Stimulated activated CD4-positive, alpha-beta T cell treated with anti-CD3 and anti-CD28 coated beads, TNF-alpha, amount 100 ng/mL, for 4 hours (primary cell): ENCODE results near the gene DARS1.

ENCODE experiments used
- DNase-seq, 3 experiments: peaks; one replicate each; pipeline ENCODE4 v3.0.0-alpha.2; 2020; ENCODE audit warnings: low read depth in 3 of 3

The DARS1 gene

GRCh38 chr2:135985018-135985825 is at the start of gene DARS1:
Gene DARS1 (minus strand): TSS chr2:135985626. CDS start chr2:135985468, 158 bp downstream.
- DNase-seq = peak; percentile 57 to 73 (median 71)

- DNase-seq = no peak
Measured at GRCh38 chr2:136034629-136035028, 49.2 kb upstream of the DARS1 start.

GRCh38 chr2:136032817-136033535 is 47.5 kb upstream of the DARS1 start:
- DNase-seq = no peak

- no peak for DNase-seq
Measured at GRCh38 chr2:136032192-136032591, 46.8 kb upstream of the DARS1 start.

- DNase-seq = no peak
Measured at GRCh38 chr2:136031711-136032110, 46.3 kb upstream of the DARS1 start.

GRCh38 chr2:136030406-136030805 is 45.0 kb upstream of the DARS1 start:
- DNase-seq = no peak

- no peak for DNase-seq
Measured at GRCh38 chr2:136029149-136029548, 43.7 kb upstream of the DARS1 start.

GRCh38 chr2:136028001-136028400 is 42.6 kb upstream of the DARS1 start:
- DNase-seq = no peak

GRCh38 chr2:136027112-136027511 is 41.7 kb upstream of the DARS1 start:
- DNase-seq = no peak

- DNase-seq = no peak
Measured at GRCh38 chr2:136025057-136025973, 39.9 kb upstream of the DARS1 start.

- DNase-seq = no peak
Measured at GRCh38 chr2:136024616-136025015, 39.2 kb upstream of the DARS1 start.

- no peak for DNase-seq
Measured at GRCh38 chr2:136024185-136024584, 38.8 kb upstream of the DARS1 start.

GRCh38 chr2:136023416-136023815 is 38.0 kb upstream of the DARS1 start:
- DNase-seq = no peak

- DNase-seq = no peak
Measured at GRCh38 chr2:136022396-136023146, 37.1 kb upstream of the DARS1 start.

GRCh38 chr2:136021976-136022375 is 36.5 kb upstream of the DARS1 start:
- DNase-seq = no peak

GRCh38 chr2:136021406-136021805 is 36.0 kb upstream of the DARS1 start:
- no peak for DNase-seq

GRCh38 chr2:136020831-136021230 is 35.4 kb upstream of the DARS1 start:
- no peak for DNase-seq

GRCh38 chr2:136019825-136020224 is 34.4 kb upstream of the DARS1 start:
- DNase-seq = no peak

- DNase-seq = no peak
Measured at GRCh38 chr2:136019306-136019705, 33.9 kb upstream of the DARS1 start.

- DNase-seq = no peak
Measured at GRCh38 chr2:136017786-136018185, 32.4 kb upstream of the DARS1 start.

GRCh38 chr2:136016836-136017235 is 31.4 kb upstream of the DARS1 start:
- no peak for DNase-seq
